IgD-negative memory B cell (primary cell): ENCODE data around the gene TRIM61. TPM values are rescaled to one million over a fixed set of nuclear protein-coding genes. Genes with fewer than 3 reads are reported as not detected.
"Not testable (repeated sequence)": the region's sequence is repeated elsewhere in the genome, so short reads cannot be mapped to it uniquely, and the experiment has no call there.

Experiments used
- H3K27ac Mint-ChIP-seq, 3 donors: one replicate each; pipeline ENCODE4 v1.8.0; 2020 to 2022; ENCODE audit warnings: mild to moderate bottlenecking in 3 of 3, mixed read lengths in 3 of 3, moderate library complexity in 1 of 3
- H3K27me3 Mint-ChIP-seq: one replicate; pipeline ENCODE4 v1.8.0; 2021; ENCODE audit warnings: mixed read lengths
- H3K36me3 Mint-ChIP-seq: one replicate; pipeline ENCODE4 v1.8.0; 2020; ENCODE audit warnings: mild to moderate bottlenecking, mixed read lengths
- H3K4me1 Mint-ChIP-seq, 3 donors: one replicate each; pipeline ENCODE4 v1.8.0; 2020 to 2022; ENCODE audit warnings: mixed read lengths in 3 of 3, mild to moderate bottlenecking in 1 of 3
- H3K4me3 Mint-ChIP-seq, 4 donors: one replicate each; pipeline ENCODE4 v1.8.0; 2020 to 2022; ENCODE audit warnings: mild to moderate bottlenecking in 4 of 4, mixed read lengths in 4 of 4, moderate library complexity in 3 of 4
- H3K9me3 Mint-ChIP-seq, 3 donors: one replicate each; pipeline ENCODE4 v1.8.0; 2020 to 2021; ENCODE audit warnings: mixed read lengths in 3 of 3, mild to moderate bottlenecking in 1 of 3
- polyA plus RNA-seq: library from polyadenylated mRNA; unstranded; fragments of 300-500 nt; fragmentation: Illumina TruSeq; gene quantifications from one replicate; pipeline ENCODE4 v1.2.3, GENCODE V29; 2021

The TRIM61 gene
- polyA plus RNA-seq = 1.9 TPM

GRCh38 chr4:164977243-164978164, at the start of gene TRIM61:
TRIM61 (minus strand) TSS chr4:164977657; CDS start chr4:164970002, 7,655 bp downstream.
- Mint-ChIP-seq H3K4me3 (peak within 1 kb of the TSS; percentile 82 to 90 (median 87)), H3K9me3 (peaks cover 0 to 2% (median 0%) of the 10 kb centered on the region in 3 donors), H3K36me3 (peaks cover 7% of the 10 kb centered on the region), H3K27ac (peak within 1 kb of the TSS; percentile 9 to 54 (median 18)), H3K27me3 (no peaks in the 10 kb centered on the region), H3K4me1 (peaks cover 4 to 8% (median 5%) of the 10 kb centered on the region in 3 donors)

GRCh38 chr4:165025782-165026181, 48.3 kb upstream of the TRIM61 start:
- H3K4me1 Mint-ChIP-seq, H3K36me3 Mint-ChIP-seq, H3K4me3 Mint-ChIP-seq, H3K9me3 Mint-ChIP-seq, H3K27me3 Mint-ChIP-seq, H3K27ac Mint-ChIP-seq: not testable (repeated sequence)

GRCh38 chr4:165019995-165020394, 42.5 kb upstream of the TRIM61 start:
- H3K4me3 Mint-ChIP-seq, H3K4me1 Mint-ChIP-seq, H3K27ac Mint-ChIP-seq, H3K9me3 Mint-ChIP-seq, H3K36me3 Mint-ChIP-seq, H3K27me3 Mint-ChIP-seq: not testable (repeated sequence)

GRCh38 chr4:165016971-165017370, 39.5 kb upstream of the TRIM61 start:
- H3K9me3 Mint-ChIP-seq = no peaks in the 10 kb centered on the region
- no peak overlapping the region for H3K27ac Mint-ChIP-seq
- H3K36me3 Mint-ChIP-seq = no peaks in the 10 kb centered on the region
- H3K27me3 Mint-ChIP-seq = peaks cover 6% of the 10 kb centered on the region
- no peaks in the 10 kb centered on the region for H3K4me1 Mint-ChIP-seq
- peak overlapping the region in 1 of 4 donors; percentile 12 for H3K4me3 Mint-ChIP-seq

GRCh38 chr4:165013691-165014090, 36.2 kb upstream of the TRIM61 start:
- Mint-ChIP-seq H3K36me3 (no peaks in the 10 kb centered on the region), H3K27ac (no peak overlapping the region), H3K9me3 (peaks cover 0 to 2% (median 0%) of the 10 kb centered on the region in 3 donors), H3K4me3 (no peak overlapping the region), H3K4me1 (no peaks in the 10 kb centered on the region), H3K27me3 (peaks cover 8% of the 10 kb centered on the region)

GRCh38 chr4:165011403-165011802, 33.9 kb upstream of the TRIM61 start:
- Mint-ChIP-seq H3K4me1 (no peaks in the 10 kb centered on the region), H3K27me3 (peaks cover 4% of the 10 kb centered on the region), H3K36me3 (no peaks in the 10 kb centered on the region), H3K9me3 (peaks cover 0 to 2% (median 0%) of the 10 kb centered on the region in 3 donors), H3K4me3 (no peak overlapping the region), H3K27ac (peak overlapping the region in 1 of 3 donors; percentile 59)

- Mint-ChIP-seq H3K4me1 (no peaks in the 10 kb centered on the region), H3K9me3 (peaks cover 0 to 2% (median 0%) of the 10 kb centered on the region in 3 donors), H3K27me3 (peaks cover 3% of the 10 kb centered on the region), H3K27ac (no peak overlapping the region), H3K36me3 (no peaks in the 10 kb centered on the region), H3K4me3 (no peak overlapping the region)
Observed at GRCh38 chr4:165010991-165011390, 33.5 kb upstream of the TRIM61 start.

- H3K27me3 Mint-ChIP-seq = peaks cover 3% of the 10 kb centered on the region
- H3K4me1 Mint-ChIP-seq = no peaks in the 10 kb centered on the region
- no peak overlapping the region for H3K4me3 Mint-ChIP-seq
Observed at GRCh38 chr4:165010487-165010886, 33.0 kb upstream of the TRIM61 start.

GRCh38 chr4:165009493-165010227, 32.2 kb upstream of the TRIM61 start:
- peaks cover 5% of the 10 kb centered on the region for H3K27me3 Mint-ChIP-seq
- no peaks in the 10 kb centered on the region for H3K4me1 Mint-ChIP-seq
- no peak overlapping the region for H3K4me3 Mint-ChIP-seq
- H3K27ac Mint-ChIP-seq = no peak overlapping the region
- no peaks in the 10 kb centered on the region for H3K36me3 Mint-ChIP-seq
- peaks cover 0 to 2% (median 0%) of the 10 kb centered on the region in 3 donors for H3K9me3 Mint-ChIP-seq

More at GRCh38 chr4:165010487-165010886, 33.0 kb upstream of the TRIM61 start:
- Mint-ChIP-seq H3K27ac (no peak overlapping the region), H3K9me3 (peaks cover 0 to 2% (median 0%) of the 10 kb centered on the region in 3 donors), H3K36me3 (no peaks in the 10 kb centered on the region)

- Mint-ChIP-seq H3K27ac (no peak overlapping the region), H3K9me3 (peaks cover 0 to 2% (median 0%) of the 10 kb centered on the region in 3 donors), H3K36me3 (no peaks in the 10 kb centered on the region), H3K4me3 (no peak overlapping the region), H3K4me1 (no peaks in the 10 kb centered on the region), H3K27me3 (peaks cover 5% of the 10 kb centered on the region)
Observed at GRCh38 chr4:165006886-165007285, 29.4 kb upstream of the TRIM61 start.

GRCh38 chr4:165006456-165006855, 29.0 kb upstream of the TRIM61 start:
- Mint-ChIP-seq H3K9me3 (peaks cover 0 to 2% (median 0%) of the 10 kb centered on the region in 3 donors), H3K36me3 (no peaks in the 10 kb centered on the region), H3K4me1 (no peaks in the 10 kb centered on the region), H3K27ac (no peak overlapping the region), H3K4me3 (no peak overlapping the region), H3K27me3 (peaks cover 5% of the 10 kb centered on the region)

GRCh38 chr4:165005352-165005925, 28.0 kb upstream of the TRIM61 start:
- Mint-ChIP-seq H3K27ac (no peak overlapping the region), H3K9me3 (peaks cover 0 to 2% (median 0%) of the 10 kb centered on the region in 3 donors), H3K36me3 (no peaks in the 10 kb centered on the region), H3K27me3 (peaks cover 5% of the 10 kb centered on the region), H3K4me3 (no peak overlapping the region), H3K4me1 (no peaks in the 10 kb centered on the region)

GRCh38 chr4:165001957-165002356, 24.5 kb upstream of the TRIM61 start:
- H3K4me3 Mint-ChIP-seq, H3K4me1 Mint-ChIP-seq, H3K27ac Mint-ChIP-seq, H3K36me3 Mint-ChIP-seq, H3K9me3 Mint-ChIP-seq, H3K27me3 Mint-ChIP-seq: not testable (repeated sequence)

- not testable (repeated sequence) for H3K27me3 Mint-ChIP-seq, H3K27ac Mint-ChIP-seq, H3K4me1 Mint-ChIP-seq, H3K4me3 Mint-ChIP-seq, H3K36me3 Mint-ChIP-seq, H3K9me3 Mint-ChIP-seq
Observed at GRCh38 chr4:164998526-164999080, 21.1 kb upstream of the TRIM61 start.

- no peaks in the 10 kb centered on the region for H3K36me3 Mint-ChIP-seq
- H3K27ac Mint-ChIP-seq = no peak overlapping the region
- H3K4me3 Mint-ChIP-seq = no peak overlapping the region
- no peaks in the 10 kb centered on the region for H3K9me3 Mint-ChIP-seq
- H3K4me1 Mint-ChIP-seq = no peaks in the 10 kb centered on the region
- peaks cover 2% of the 10 kb centered on the region for H3K27me3 Mint-ChIP-seq
Observed at GRCh38 chr4:164997941-164998340, 20.5 kb upstream of the TRIM61 start.
